ENCODE results near the gene PLAAT2. TPM values are rescaled to one million over a fixed set of nuclear protein-coding genes. Genes with fewer than 3 reads are reported as not detected.

The PLAAT2 gene
- total RNA-seq, 2 donors from 2014 or later, result 0.35 TPM; not detected in 1

DNA sequence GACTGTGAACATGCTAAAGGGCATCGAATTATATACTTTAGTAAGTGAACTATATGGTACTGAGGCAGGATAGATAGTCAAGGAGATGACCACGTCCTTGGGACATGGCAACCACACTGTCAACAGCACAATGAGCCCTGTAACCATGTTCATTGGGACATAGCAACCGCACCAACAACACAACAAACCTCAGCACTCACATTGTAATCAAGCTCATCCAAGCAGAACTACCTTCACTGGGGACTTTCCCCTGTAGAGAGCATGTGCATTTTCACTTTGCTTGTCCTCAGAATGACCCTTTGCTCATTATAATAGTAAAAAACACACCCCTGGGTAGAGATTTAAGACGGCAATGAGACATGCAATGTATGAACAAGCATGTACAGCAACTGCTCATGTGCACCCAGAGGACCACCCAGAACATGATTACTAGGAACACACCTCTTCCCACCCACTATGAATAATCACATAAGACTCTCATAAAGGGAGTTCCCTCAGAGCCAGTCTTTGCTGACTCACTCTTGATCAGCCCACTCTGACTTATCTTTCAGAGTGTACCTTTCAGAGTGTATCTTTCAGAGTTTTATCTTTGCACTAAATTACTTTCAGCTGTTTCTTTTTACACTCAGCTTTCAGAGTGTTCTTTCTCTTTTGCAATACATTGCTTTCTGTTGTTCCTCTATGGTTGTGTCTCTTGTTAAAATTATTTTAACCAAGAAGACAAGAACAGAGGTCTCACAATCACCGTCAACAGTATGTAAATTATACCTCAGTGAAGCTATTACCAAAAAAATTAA lies 4.1 kb upstream of the PLAAT2 start:
- peaks cover 44% of the 10 kb centered on the region for H3K4me1 Mint-ChIP-seq (ENCODE audit: low read depth)
- H3K4me3 Mint-ChIP-seq, result peak overlapping the region; percentile 75 to 88
- peak; percentile 85 to 87 for ATAC-seq (replicated peaks in 1 of 2)
- H3K9me3 Mint-ChIP-seq, result no peaks in the 10 kb centered on the region
- H3K36me3 Mint-ChIP-seq (ENCODE audit: insufficient read depth in 2 of 2), result no peaks in the 10 kb centered on the region
- DNase-seq, result peak; percentile 69 to 79
- no peaks in the 10 kb centered on the region for H3K27me3 Mint-ChIP-seq (ENCODE audit: low read depth)
- H3K27ac Mint-ChIP-seq, result peak overlapping the region; percentile 96

DNA sequence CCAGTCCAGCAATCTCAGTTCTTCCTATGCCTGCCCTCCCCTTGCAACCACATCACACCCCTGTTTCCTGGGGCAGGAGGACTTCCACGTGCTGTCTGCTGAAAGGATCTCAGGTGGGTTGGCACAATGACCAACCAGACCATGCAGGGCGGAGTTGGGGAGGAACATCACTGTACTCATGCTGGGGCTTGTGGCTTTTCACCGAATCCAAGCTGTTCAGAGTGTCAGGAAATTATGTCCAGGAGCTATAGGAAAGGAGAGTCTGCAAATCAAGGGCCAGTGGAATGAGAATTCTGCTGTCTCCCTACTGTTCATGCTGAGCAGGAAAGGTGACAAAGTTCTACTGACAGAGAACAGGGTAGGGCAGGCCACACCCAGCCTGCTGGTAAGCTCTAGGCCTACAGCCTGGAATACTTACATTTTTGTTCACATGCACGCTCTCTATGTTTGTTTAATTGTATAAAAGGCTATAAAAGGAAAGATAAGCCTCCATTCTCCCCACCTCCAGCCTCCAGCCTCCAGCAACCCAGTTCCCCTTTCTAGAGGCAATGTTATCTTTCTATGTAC lies 1.7 kb upstream of the PLAAT2 start:
- Mint-ChIP-seq H3K27ac (no peak overlapping the region), H3K4me1 (ENCODE audit: low read depth) (peaks cover 64% of the 10 kb centered on the region), H3K9me3 (no peaks in the 10 kb centered on the region), H3K36me3 (ENCODE audit: insufficient read depth in 2 of 2) (no peaks in the 10 kb centered on the region), H3K4me3 (peak overlapping the region; percentile 34 to 41), H3K27me3 (ENCODE audit: low read depth) (no peaks in the 10 kb centered on the region)
- DNase-seq, result no peak
- no peak for ATAC-seq (replicated peaks in 1 of 2)

DNA sequence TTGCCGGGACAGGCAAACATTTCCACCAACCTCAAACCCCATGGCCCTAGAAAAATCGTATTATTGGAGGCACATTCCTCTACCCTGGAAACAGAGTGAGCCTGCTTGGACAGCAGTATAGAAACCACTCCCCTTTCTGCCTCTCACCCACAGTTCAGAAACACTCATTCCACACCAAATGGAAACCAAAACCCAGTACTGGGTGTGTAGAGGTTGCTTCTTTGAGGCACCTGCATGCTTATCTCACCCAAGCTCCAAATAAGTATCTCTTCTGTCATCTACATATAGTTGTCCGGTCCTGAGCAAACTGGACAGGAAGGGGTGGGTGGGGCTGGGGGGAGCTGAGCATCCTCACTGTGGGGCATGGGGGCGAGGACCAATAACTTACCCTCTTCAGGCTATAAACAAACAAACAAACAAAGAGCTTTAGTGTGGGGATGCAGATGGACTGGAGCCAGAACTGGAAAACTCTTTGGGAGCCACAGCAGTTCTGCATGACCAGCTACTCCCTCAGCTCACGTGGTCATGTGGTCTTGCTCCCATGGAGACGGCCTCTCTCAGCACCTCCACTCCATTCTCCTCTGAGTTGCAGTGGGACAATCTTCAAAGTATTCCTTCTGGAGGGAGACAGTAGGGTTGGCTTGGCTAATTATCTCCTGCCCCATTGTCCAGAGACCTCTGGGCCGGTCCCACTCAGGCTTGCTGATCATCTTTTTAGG lies 1.0 kb upstream of the PLAAT2 start:
- DNase-seq, result peak; percentile 56 to 57
- no peaks in the 10 kb centered on the region for H3K36me3 Mint-ChIP-seq (ENCODE audit: insufficient read depth in 2 of 2)
- ATAC-seq (replicated peaks in 1 of 2), result peak; percentile 61 to 66
- H3K9me3 Mint-ChIP-seq, result no peaks in the 10 kb centered on the region
- H3K4me1 Mint-ChIP-seq (ENCODE audit: low read depth), result peaks cover 64% of the 10 kb centered on the region
- peak overlapping the region; percentile 34 to 46 for H3K4me3 Mint-ChIP-seq
- no peaks in the 10 kb centered on the region for H3K27me3 Mint-ChIP-seq (ENCODE audit: low read depth)
- H3K27ac Mint-ChIP-seq, result no peak overlapping the region

DNA sequence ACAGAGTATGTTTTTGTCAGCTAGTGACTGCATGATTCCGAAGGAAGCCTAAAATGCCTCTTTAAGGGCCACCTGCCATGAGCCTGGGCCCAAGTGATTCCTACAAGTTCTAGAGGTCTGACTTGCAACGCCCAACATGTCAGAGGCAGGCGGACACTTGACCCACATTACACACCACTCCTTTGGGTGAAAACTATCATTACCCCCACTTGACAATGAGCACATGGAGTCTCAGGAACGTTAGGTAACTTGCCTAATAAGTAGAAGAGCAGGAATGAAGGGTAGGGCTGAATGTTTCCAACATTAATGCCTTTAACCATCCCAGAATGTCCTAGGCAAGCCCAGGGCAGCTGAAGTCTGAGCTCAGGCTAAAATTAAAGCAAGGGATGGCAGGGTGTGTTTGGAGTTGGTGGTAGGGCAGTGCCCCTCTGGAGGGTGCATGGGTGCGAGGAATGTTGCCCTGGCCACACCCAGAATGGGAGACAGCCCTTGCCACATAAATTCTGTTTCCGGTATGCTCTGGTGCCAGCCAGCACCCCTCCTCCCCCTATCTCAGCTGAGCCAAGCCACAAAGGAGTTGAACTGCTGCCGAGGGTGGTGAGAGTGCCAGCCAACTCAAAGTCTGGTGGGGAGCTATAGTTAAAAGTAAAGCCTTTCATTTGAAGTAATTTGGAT lies 2.5 kb downstream of the PLAAT2 start:
- Mint-ChIP-seq H3K9me3 (no peaks in the 10 kb centered on the region), H3K4me3 (peak overlapping the region in 1 of 2 donors; percentile 0), H3K27me3 (ENCODE audit: low read depth) (no peaks in the 10 kb centered on the region), H3K27ac (no peak overlapping the region), H3K36me3 (ENCODE audit: insufficient read depth in 2 of 2) (no peaks in the 10 kb centered on the region), H3K4me1 (ENCODE audit: low read depth) (peaks cover 49% of the 10 kb centered on the region)
- no peak for ATAC-seq (replicated peaks in 1 of 2)
- no peak for DNase-seq

DNA sequence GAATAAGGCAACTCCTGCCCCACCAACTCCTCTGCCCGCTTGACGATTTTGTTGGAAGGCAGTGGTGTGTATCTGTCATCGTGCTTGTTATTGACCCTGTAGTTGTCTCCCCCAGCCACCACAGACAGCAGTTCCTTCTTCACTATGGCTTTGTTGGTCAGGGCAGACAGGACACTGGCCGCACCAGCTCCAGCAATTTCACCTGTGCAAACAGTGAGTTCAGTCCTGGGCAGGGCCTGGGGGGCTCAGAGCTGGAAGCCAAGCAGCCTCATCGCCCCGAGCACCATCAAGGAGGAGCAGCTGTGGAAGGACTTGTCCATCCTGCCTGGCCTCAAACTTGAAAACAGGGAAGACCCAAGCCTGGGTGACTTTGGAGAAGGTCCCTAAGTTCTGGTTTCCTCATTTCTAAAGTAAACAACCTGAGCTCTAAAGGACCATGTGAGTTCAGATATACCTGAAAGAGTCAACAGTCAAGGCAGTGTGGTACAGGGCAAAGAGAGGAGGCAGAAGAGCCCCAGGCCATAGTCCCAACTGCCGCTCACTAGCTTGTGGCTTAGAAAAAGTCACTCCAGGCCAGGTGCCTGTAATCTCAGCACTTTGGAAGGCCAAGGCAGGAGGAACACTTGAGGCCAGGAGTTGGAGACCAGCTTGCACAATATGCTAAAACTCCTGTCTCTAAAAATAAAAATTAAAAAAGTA lies 4.6 kb downstream of the PLAAT2 start:
- no peak overlapping the region for H3K4me3 Mint-ChIP-seq
- no peaks in the 10 kb centered on the region for H3K9me3 Mint-ChIP-seq
- no peaks in the 10 kb centered on the region for H3K36me3 Mint-ChIP-seq (ENCODE audit: insufficient read depth in 2 of 2)
- DNase-seq (no peak), ATAC-seq (replicated peaks in 1 of 2) (no peak)
- H3K4me1 Mint-ChIP-seq (ENCODE audit: low read depth), result peaks cover 49% of the 10 kb centered on the region
- H3K27me3 Mint-ChIP-seq (ENCODE audit: low read depth), result no peaks in the 10 kb centered on the region
- H3K27ac Mint-ChIP-seq, result no peak overlapping the region

DNA sequence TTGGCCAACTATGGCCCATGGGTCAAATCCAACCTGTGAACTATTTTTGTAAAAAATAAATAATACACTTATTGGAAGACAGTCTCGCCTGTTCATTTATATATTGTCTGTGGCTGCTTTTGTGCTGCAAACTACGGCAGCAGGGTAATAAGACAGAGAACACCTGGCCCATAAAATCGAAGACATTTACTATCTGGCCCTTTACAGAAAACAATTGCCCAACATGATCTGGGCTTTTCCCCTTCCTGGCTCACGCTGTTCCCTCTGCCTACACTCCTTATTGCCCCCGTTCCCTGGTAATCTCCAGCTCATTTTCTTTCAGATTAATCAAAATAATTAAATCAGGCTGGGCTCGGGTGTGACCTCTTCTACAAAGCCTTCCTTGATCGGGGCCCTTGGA lies 5.6 kb downstream of the PLAAT2 start:
- ATAC-seq (replicated peaks in 1 of 2) (no peak), DNase-seq (no peak)
- peaks cover 54% of the 10 kb centered on the region for H3K4me1 Mint-ChIP-seq (ENCODE audit: low read depth)
- H3K27me3 Mint-ChIP-seq (ENCODE audit: low read depth), result no peaks in the 10 kb centered on the region
- H3K9me3 Mint-ChIP-seq, result no peaks in the 10 kb centered on the region
- no peak overlapping the region for H3K27ac Mint-ChIP-seq
- H3K36me3 Mint-ChIP-seq (ENCODE audit: insufficient read depth in 2 of 2), result no peaks in the 10 kb centered on the region
- H3K4me3 Mint-ChIP-seq, result no peak overlapping the region

DNA sequence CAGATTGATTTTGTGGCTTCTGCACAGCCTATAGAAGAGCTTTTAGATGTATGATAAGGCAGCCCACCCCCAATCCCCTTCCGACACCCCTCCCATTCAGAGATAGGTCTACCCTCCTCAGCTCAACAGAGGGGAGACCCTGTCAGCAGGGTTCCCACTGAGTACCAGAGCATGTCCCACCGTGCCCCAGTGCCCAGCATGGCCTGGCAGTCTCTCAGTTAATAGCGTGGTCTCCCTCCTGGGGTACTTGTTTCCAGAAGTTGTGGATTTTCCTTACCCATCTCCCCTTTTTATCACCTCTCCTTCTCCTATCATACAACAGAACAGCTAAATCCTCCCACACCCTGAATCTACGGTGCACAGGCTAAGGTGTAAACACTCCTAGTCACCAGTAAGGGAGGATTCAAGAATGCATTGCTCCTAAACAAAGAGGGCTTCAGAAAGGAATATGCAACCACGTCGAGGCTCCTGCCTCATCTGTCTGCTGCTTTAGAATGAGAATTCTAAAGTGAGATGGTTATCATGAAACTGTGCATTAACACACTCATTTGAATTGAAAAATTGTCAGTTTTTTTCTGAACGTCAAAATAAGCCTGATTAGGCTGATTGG lies 6.7 kb downstream of the PLAAT2 start:
- H3K4me3 Mint-ChIP-seq, result no peak overlapping the region
- H3K36me3 Mint-ChIP-seq (ENCODE audit: insufficient read depth in 2 of 2), result no peaks in the 10 kb centered on the region
- peaks cover 61% of the 10 kb centered on the region for H3K4me1 Mint-ChIP-seq (ENCODE audit: low read depth)
- H3K27ac Mint-ChIP-seq, result no peak overlapping the region
- H3K27me3 Mint-ChIP-seq (ENCODE audit: low read depth), result no peaks in the 10 kb centered on the region
- no peak for ATAC-seq (replicated peaks in 1 of 2)
- H3K9me3 Mint-ChIP-seq, result no peaks in the 10 kb centered on the region
- DNase-seq, result no peak

DNA sequence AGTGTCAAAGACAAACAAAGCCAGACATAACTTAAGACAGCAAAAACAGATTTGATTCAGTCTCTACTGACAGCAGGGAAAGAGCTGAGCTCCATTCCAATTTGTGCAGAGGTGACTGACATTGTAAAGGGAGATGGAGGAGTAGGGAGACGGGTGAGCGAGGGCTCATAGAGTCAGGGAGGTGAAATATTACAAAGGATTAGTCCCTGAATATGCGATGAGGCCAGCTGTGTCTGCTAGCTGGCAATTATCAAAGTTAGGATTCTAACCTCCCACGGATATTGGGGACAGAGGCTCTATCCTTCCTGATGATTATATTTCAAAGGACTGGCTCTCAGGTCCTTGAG lies 8.3 kb downstream of the PLAAT2 start:
- Mint-ChIP-seq H3K27me3 (ENCODE audit: low read depth) (no peaks in the 10 kb centered on the region), H3K4me1 (ENCODE audit: low read depth) (peaks cover 55% of the 10 kb centered on the region), H3K9me3 (no peaks in the 10 kb centered on the region), H3K36me3 (ENCODE audit: insufficient read depth in 2 of 2) (no peaks in the 10 kb centered on the region), H3K4me3 (no peak overlapping the region), H3K27ac (peak overlapping the region; percentile 68)
- ATAC-seq (replicated peaks in 1 of 2) (no peak), DNase-seq (no peak)

DNA sequence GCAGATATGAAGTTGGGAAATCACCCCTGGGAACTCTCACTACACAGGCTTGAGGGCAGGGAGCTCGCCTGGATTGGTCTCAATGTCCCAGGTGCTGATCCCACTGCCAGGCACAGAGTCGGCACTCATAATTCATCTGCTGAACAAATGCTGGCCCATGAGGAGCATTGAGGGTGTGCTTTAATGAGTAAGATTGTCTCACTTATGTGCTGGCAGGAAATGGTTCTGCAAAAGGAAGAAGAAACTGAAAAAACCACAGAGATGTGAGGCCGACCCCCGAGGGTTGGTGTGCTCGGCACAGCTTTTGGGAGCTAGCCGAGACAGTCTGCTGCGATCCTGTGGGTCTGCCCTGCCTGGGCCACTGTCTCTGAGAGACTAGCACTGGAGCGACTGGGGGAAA lies 9.4 kb downstream of the PLAAT2 start:
- no peaks in the 10 kb centered on the region for H3K36me3 Mint-ChIP-seq (ENCODE audit: insufficient read depth in 2 of 2)
- H3K4me3 Mint-ChIP-seq, result peak overlapping the region; percentile 80 to 83
- peak overlapping the region; percentile 91 for H3K27ac Mint-ChIP-seq
- DNase-seq (peak; percentile 66 to 72), ATAC-seq (replicated peaks in 1 of 2) (peak; percentile 86 to 90)
- no peaks in the 10 kb centered on the region for H3K9me3 Mint-ChIP-seq
- H3K4me1 Mint-ChIP-seq (ENCODE audit: low read depth), result peaks cover 59% of the 10 kb centered on the region
- no peaks in the 10 kb centered on the region for H3K27me3 Mint-ChIP-seq (ENCODE audit: low read depth)

DNA sequence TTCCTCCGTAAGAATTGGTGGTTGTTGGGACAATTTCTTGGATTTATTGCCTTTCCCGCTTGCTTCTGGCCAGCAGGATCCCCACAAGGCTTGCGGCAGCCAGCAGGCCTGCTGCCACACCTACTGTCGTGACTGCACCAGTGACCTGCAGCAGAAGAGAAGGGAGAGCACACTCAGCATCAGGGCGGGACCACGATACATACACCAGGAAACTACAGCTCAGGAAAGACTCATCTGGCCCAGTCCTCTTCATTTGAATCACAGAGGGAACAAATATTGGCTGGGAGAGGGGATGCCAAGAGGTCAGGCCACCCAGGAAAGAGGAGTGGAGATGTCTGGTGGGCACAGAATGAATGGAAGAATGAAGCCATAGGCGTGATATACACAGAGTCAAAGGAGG lies 10.3 kb downstream of the PLAAT2 start:
- ATAC-seq (replicated peaks in 1 of 2) (peak in 1 of 2 donors; percentile 18), DNase-seq (no peak)
- Mint-ChIP-seq H3K27me3 (ENCODE audit: low read depth) (no peaks in the 10 kb centered on the region), H3K36me3 (ENCODE audit: insufficient read depth in 2 of 2) (no peaks in the 10 kb centered on the region), H3K9me3 (no peaks in the 10 kb centered on the region), H3K4me1 (ENCODE audit: low read depth) (peaks cover 59% of the 10 kb centered on the region), H3K4me3 (peak overlapping the region; percentile 80 to 83), H3K27ac (peak overlapping the region; percentile 18)

DNA sequence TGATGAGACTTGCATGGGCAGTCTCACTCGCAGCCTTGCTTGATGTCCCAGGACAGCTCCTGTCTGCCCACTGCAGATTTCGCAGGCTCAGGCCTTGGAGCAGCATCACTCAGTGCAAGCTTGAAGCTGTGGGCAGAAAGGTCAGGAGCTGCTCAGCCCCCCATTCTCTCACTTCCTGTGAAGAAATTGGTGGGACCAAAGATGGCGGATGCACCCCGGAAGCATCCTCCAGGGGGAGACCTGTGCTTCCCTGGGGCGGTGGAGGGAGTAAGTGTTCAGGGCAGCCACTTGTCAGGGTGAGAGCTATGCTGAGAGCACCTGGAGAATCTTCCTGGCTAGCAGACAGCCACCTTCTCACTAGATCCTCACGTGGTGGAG lies 11.3 kb downstream of the PLAAT2 start:
- Mint-ChIP-seq H3K36me3 (ENCODE audit: insufficient read depth in 2 of 2) (peaks cover 0 to 2% of the 10 kb centered on the region in 2 donors), H3K4me3 (peak overlapping the region; percentile 80 to 83), H3K4me1 (ENCODE audit: low read depth) (peaks cover 59% of the 10 kb centered on the region), H3K9me3 (no peaks in the 10 kb centered on the region), H3K27ac (peak overlapping the region; percentile 6), H3K27me3 (ENCODE audit: low read depth) (no peaks in the 10 kb centered on the region)
- ATAC-seq (replicated peaks in 1 of 2), result peak; percentile 10 to 27
- DNase-seq, result peak; percentile 21 to 44

DNA sequence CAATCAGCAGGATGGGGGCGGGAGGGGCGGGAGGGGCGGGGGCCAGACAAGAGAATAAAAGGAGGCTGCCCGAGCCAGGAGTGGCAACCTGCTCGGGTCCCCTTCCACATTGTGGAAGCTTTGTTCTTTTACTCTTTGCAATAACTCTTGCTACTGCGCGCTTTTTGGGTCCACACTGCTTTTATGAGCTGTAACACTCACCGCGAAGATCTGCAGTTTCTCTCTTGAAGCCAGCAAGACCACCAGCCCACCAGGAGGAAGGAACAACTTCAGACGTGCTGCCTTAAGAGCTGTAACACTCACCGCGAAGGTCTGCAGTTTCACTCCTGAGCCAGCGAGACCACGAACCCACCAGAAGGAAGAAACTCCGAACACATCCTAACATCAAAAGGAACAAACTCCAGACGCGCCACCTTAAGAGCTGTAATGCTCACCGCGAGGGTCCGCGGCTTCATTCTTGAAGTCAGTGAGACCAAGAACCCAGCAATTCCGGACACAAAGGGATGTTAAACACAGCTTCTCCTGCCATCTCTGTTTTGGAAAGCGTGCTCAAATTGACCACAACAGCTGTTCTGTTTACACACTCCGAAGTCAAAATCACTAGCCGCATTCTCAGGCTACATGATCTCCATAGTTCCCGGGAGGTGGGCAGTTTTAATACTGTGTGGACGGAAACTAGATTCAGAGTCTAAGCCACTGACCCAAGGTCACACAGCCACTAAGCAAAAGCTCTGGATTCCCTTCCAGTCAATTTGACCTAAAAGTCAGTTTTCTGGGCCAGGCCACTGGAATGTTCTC lies 11.9 kb downstream of the PLAAT2 start:
- H3K36me3 Mint-ChIP-seq (ENCODE audit: insufficient read depth in 2 of 2), result peaks cover 0 to 5% of the 10 kb centered on the region in 2 donors
- peak overlapping the region; percentile 80 to 83 for H3K4me3 Mint-ChIP-seq
- peak overlapping the region; percentile 6 for H3K27ac Mint-ChIP-seq
- no peaks in the 10 kb centered on the region for H3K9me3 Mint-ChIP-seq
- H3K27me3 Mint-ChIP-seq (ENCODE audit: low read depth), result no peaks in the 10 kb centered on the region
- DNase-seq (peak; percentile 45 to 47), ATAC-seq (replicated peaks in 1 of 2) (peak; percentile 0 to 16)
- H3K4me1 Mint-ChIP-seq (ENCODE audit: low read depth), result peaks cover 59% of the 10 kb centered on the region
